Prostate gland (tissue), 2 donors: Measurements from ENCODE around the gene FBXO30. TPM values are rescaled to one million over a fixed set of nuclear protein-coding genes. Genes with fewer than 3 reads are reported as not detected.
A peak's percentile ranks its signal among the peaks of the same experiment; 100 is the strongest.

ENCODE experiments used
- DNase-seq: peaks from one replicate; pipeline ENCODE4 v3.0.0-alpha.2; 2019; ENCODE audit warnings: low spot score
- H3K27ac ChIP-seq, 2 donors: fragments of 200-600 bp; sonication (generic); 2 replicates each; pipeline ENCODE4 v1.5.1; 2017 to 2019
- H3K27me3 ChIP-seq: fragments of 200-600 bp; sonication (generic); replicated peaks from 2 replicates; pipeline ENCODE4 v1.5.1; 2019; ENCODE audit not compliant: insufficient read depth
- H3K36me3 ChIP-seq, 2 donors: fragments of 200-600 bp; sonication (generic); 1 replicate in 1 of 2; 2 replicates in 1 of 2; pipeline versions ENCODE4 v1.5.1 to v1.8.1; 2017 to 2019
- H3K4me1 ChIP-seq: fragments of 200-600 bp; sonication (generic); replicated peaks from 2 replicates; pipeline ENCODE4 v1.5.1; 2019
- H3K4me3 ChIP-seq, 2 donors: fragments of 200-600 bp; sonication (generic); 2 replicates each; pipeline ENCODE4 v1.5.1; 2017 to 2019
- H3K9me3 ChIP-seq: fragments of 200-600 bp; sonication (generic); 2 replicates; pipeline ENCODE4 v1.5.1; 2017
- POLR2A ChIP-seq: fragments of 450-650 bp; IDR thresholded peaks from one replicate; pipeline ENCODE4 v1.6.1; 2016; ENCODE audit warnings: antibody characterized with exemption, mild to moderate bottlenecking
- POLR2AphosphoS5 ChIP-seq: sonication (generic); formaldehyde crosslinking; IDR thresholded peaks from one replicate; pipeline ENCODE4 v1.6.1; 2017; ENCODE audit warnings: antibody characterized with exemption
- WGBS: methylation state at CpG from one replicate; pipeline ENCODE4 v1.1.5; 2018; 5-methylcytosine and 5-hydroxymethylcytosine counted together
- intact Hi-C: fragments of 100-400 bp; cut with DNase I; formaldehyde crosslinking; loops from one replicate; pipeline ENCODE4 v1.14.2; 2022
- total RNA-seq, 2 donors: library from RNA; depleted of rRNA; stranded (reverse); fragments of >200 nt; gene quantifications; one replicate each; pipeline ENCODE4 v1.1.0, GENCODE V29; 2016
- TF ChIP-seq, protein P1 (sequence below), 4 experiments: fragments of 200-600 bp in 2 of 4; fragments of 450-650 bp in 2 of 4; sonication (generic) in 2 of 4; IDR thresholded peaks; 1 replicate in 3 of 4; 2 replicates in 1 of 4; pipeline ENCODE4 v1.5.1; 2016 to 2019; ENCODE audit warnings: antibody characterized with exemption in 4 of 4, mild to moderate bottlenecking in 2 of 4, moderate library complexity in 2 of 4

FBXO30 gene, protein sequence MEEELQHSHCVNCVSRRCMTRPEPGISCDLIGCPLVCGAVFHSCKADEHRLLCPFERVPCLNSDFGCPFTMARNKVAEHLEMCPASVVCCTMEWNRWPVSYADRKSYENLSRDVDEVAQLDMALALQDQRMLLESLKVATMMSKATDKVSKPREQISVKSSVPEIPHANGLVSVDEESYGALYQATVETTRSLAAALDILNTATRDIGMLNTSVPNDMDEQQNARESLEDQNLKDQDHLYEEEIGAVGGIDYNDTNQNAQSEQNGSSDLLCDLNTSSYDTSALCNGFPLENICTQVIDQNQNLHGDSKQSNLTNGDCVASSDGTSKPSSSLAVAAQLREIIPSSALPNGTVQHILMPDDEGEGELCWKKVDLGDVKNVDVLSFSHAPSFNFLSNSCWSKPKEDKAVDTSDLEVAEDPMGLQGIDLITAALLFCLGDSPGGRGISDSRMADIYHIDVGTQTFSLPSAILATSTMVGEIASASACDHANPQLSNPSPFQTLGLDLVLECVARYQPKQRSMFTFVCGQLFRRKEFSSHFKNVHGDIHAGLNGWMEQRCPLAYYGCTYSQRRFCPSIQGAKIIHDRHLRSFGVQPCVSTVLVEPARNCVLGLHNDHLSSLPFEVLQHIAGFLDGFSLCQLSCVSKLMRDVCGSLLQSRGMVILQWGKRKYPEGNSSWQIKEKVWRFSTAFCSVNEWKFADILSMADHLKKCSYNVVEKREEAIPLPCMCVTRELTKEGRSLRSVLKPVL
- 1 to 10 TPM; 6.5 to 9.6 TPM for total RNA-seq

DNA sequence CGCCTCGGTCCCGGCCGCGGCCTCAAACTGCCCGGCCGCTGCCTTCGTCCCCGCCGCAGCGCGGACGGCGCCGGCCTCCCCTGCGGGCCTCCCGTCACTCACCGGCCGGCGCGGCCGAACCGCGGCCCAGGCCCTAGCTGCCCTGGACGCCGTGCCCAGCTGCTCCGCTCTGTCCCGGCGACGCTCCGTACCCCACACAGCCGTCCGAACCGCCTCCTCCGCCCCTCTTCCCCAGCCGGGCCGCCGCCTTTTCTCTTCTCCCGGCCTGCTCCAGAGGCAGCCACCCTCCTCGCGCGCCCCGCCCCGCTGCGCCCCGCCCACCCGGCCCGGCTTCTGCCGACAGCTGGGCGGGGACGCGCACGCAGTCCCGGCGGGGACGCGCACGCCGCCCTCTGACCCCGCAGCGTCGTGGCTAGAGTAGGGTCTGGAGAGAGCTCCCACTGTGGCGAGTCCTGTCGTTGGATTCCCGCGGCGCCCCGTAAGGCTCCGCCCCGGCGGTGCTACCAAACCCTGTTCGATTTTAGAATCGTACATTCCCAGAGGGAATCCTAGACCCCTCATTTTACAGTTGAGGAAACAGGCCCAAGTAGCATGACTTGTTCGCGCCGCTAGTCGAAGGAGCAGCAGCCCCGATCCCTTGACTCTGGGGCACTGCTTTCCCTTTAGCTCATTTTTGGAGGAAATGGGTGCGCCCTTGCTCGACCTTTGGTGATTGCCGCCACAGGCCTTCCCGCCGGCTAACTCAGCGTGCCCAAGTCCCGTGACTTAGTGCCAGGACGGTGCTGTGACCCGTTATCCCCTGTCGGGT is at the start of gene FBXO30:
Gene FBXO30 (minus strand): TSS at position 295 of the 808 bp plus-strand sequence. CDS start 8,390 bp downstream, outside the sequence.
- WGBS = under 1% methylated on average over 85 of the region's 88 CpGs
- TF ChIP-seq POLR2A (peak; percentile 78), POLR2AphosphoS5 (peak; percentile 54)
- TF ChIP-seq, protein P1, sequence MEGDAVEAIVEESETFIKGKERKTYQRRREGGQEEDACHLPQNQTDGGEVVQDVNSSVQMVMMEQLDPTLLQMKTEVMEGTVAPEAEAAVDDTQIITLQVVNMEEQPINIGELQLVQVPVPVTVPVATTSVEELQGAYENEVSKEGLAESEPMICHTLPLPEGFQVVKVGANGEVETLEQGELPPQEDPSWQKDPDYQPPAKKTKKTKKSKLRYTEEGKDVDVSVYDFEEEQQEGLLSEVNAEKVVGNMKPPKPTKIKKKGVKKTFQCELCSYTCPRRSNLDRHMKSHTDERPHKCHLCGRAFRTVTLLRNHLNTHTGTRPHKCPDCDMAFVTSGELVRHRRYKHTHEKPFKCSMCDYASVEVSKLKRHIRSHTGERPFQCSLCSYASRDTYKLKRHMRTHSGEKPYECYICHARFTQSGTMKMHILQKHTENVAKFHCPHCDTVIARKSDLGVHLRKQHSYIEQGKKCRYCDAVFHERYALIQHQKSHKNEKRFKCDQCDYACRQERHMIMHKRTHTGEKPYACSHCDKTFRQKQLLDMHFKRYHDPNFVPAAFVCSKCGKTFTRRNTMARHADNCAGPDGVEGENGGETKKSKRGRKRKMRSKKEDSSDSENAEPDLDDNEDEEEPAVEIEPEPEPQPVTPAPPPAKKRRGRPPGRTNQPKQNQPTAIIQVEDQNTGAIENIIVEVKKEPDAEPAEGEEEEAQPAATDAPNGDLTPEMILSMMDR (IDR thresholded peaks at IDR 0.05) = peak in 1 of 4 experiments; percentile 22
- H3K27ac ChIP-seq = peak within 1 kb of the TSS; percentile 79 to 87
- intact Hi-C loops = loop anchor here (5.0 to 10.0 kb wide), 4 partner anchors 70 to 728 kb away; partner anchors contain the start of genes EPM2A, RAB32 and SHPRH
- H3K4me3 ChIP-seq = peak within 1 kb of the TSS; percentile 58 to 67
- H3K4me1 ChIP-seq = no peaks in the 10 kb centered on the region
- H3K36me3 ChIP-seq = no peaks in the 10 kb centered on the region
- no peaks in the 10 kb centered on the region for H3K27me3 ChIP-seq
- DNase-seq = peak; percentile 80
- no peaks in the 10 kb centered on the region for H3K9me3 ChIP-seq

DNA sequence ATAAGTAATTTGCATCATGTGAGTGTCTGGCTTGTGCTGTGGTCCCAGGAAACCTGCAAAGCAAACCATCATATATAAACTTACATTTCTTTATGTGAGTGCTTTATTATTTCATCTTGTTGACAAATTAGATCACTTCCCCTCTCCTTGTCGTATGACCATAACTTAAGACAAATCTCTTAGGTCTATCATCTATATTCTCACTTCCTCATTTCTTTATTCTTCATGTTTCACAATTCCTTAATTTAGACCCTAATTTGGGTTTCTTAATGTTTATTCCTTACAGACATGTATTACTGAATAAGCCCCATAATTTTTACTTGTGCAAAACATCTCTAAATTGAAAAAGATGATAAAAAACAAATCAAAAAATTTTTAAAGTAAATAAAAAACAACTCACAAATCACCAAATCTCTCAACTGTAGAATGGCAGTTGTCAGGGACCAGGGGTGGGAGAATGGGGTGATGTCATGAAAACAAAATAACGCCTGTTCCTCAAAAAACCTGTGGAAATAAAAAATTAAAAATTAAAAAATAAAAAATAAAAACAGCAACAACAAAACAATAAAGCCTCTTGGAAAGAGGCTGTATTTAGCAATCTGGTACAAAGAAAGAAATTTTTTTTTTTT is 49.5 kb upstream of the FBXO30 start:
- H3K4me1 ChIP-seq = no peaks in the 10 kb centered on the region
- intact Hi-C loops = no loop called here
- no peaks in the 10 kb centered on the region for H3K9me3 ChIP-seq
- no peaks in the 10 kb centered on the region for H3K27me3 ChIP-seq
- no peak overlapping the region for H3K27ac ChIP-seq
- 91% methylated on average over 2 of the region's 2 CpGs for WGBS
- TF ChIP-seq, protein P1 (IDR thresholded peaks at IDR 0.05) = no peak
- no peak for TF ChIP-seq POLR2AphosphoS5
- TF ChIP-seq POLR2A = no peak
- H3K4me3 ChIP-seq = no peak overlapping the region
- no peak for DNase-seq
- H3K36me3 ChIP-seq = no peaks in the 10 kb centered on the region

DNA sequence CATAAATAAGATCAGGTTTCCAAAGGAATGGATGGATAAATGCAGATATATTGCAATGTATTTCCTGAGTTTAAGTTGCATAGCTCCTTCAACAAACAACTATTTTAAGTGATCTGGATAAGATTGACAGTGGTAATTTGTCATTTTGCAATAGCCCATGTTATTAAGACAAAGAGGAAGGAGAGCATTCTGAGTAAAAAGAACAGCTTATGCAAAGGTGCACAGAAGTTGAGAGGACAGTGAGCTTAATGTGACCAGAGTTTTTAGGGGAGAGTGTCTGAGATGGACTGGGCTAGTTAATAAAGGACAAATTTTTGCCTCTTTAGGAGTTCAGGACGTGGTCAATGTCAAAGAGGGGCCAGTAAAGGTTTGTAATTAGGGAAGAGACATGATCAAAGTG is 48.8 kb upstream of the FBXO30 start:
- no peaks in the 10 kb centered on the region for H3K27me3 ChIP-seq

DNA sequence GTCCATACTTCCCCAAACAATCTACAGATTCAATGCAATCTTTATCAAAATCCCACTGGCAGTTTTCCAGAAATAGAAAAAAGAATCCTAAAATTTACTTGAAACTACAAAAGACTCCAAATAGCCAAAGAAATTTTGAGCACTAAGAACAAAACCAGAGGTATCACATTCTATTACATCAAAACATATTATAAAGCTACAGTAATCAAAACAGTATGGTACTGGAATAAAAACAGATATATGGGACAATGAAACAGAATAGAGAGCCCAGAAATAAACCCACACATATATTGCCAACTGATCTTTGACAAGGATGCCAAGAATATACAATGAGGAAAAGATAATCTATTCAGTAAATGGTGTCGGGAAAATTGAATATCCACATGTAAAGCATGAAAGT is 46.0 kb upstream of the FBXO30 start:
- WGBS = 93% methylated on average over 1 of the region's 1 CpG
- TF ChIP-seq POLR2AphosphoS5 = no peak
- no peak for TF ChIP-seq POLR2A
- TF ChIP-seq, protein P1 (IDR thresholded peaks at IDR 0.05) = no peak
- H3K4me3 ChIP-seq = no peak overlapping the region
- no peaks in the 10 kb centered on the region for H3K27me3 ChIP-seq
- H3K27ac ChIP-seq = no peak overlapping the region
- H3K9me3 ChIP-seq = no peaks in the 10 kb centered on the region
- H3K36me3 ChIP-seq = no peaks in the 10 kb centered on the region
- intact Hi-C loops = no loop called here
- DNase-seq = no peak
- H3K4me1 ChIP-seq = no peaks in the 10 kb centered on the region

More for the DNA sequence above, 48.8 kb upstream of the FBXO30 start:
- H3K36me3 ChIP-seq = no peaks in the 10 kb centered on the region
- H3K4me1 ChIP-seq = no peaks in the 10 kb centered on the region
- H3K4me3 ChIP-seq = no peak overlapping the region
- no peak for DNase-seq
- TF ChIP-seq POLR2A = no peak
- TF ChIP-seq, protein P1 (IDR thresholded peaks at IDR 0.05) = no peak
- no peak for TF ChIP-seq POLR2AphosphoS5
- intact Hi-C loops = no loop called here
- H3K9me3 ChIP-seq = no peaks in the 10 kb centered on the region
- no peak overlapping the region for H3K27ac ChIP-seq
- 61% methylated on average over 1 of the region's 1 CpG for WGBS
